Thyroid gland (tissue), 4 donors: Measurements from ENCODE around the gene AOAH.

ENCODE experiments used
- POLR2A ChIP-seq, 2 donors: fragments of 450-650 bp; IDR thresholded peaks; one replicate each; pipeline ENCODE4 v1.6.1; 2017; ENCODE audit warnings: antibody characterized with exemption in 2 of 2, mild to moderate bottlenecking in 2 of 2, moderate library complexity in 1 of 2
- TF ChIP-seq, protein P1 (sequence below), 6 experiments: fragments of 200-600 bp in 3 of 6; fragments of 450-650 bp in 3 of 6; sonication (generic) in 3 of 6; IDR thresholded peaks; one replicate each; pipeline ENCODE4 v1.5.1; 2016 to 2019; ENCODE audit warnings: antibody characterized with exemption in 6 of 6, mild to moderate bottlenecking in 2 of 6, inconsistent platforms in 1 of 6, moderate library complexity in 1 of 6

DNA sequence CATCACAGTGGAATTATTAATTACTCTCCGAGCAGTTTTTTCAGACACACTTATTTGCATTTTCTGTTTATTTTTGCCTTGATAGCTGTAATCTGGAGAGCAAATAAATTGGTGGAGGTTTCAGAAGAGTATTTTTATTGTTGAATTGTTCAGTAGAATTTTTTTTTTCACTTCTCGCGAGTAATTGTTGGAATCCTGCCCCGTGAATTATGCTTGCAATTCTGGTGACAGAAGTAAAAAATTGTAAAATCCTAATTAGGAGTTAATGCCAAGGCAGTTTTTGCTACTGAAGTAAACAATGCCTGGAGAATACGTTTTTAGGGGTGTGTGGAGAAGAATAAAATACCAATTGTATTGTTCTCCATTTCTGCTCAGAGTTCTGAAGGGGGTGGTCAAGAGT is 88.2 kb downstream of the AOAH start:
- TF ChIP-seq, protein P1, sequence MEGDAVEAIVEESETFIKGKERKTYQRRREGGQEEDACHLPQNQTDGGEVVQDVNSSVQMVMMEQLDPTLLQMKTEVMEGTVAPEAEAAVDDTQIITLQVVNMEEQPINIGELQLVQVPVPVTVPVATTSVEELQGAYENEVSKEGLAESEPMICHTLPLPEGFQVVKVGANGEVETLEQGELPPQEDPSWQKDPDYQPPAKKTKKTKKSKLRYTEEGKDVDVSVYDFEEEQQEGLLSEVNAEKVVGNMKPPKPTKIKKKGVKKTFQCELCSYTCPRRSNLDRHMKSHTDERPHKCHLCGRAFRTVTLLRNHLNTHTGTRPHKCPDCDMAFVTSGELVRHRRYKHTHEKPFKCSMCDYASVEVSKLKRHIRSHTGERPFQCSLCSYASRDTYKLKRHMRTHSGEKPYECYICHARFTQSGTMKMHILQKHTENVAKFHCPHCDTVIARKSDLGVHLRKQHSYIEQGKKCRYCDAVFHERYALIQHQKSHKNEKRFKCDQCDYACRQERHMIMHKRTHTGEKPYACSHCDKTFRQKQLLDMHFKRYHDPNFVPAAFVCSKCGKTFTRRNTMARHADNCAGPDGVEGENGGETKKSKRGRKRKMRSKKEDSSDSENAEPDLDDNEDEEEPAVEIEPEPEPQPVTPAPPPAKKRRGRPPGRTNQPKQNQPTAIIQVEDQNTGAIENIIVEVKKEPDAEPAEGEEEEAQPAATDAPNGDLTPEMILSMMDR (IDR thresholded peaks at IDR 0.05), result no peak
- TF ChIP-seq POLR2A (IDR thresholded peaks at IDR 0.05), result no peak
